H1 (cell line): Measurements from ENCODE around the gene STOML1. TPM values are rescaled to one million over a fixed set of nuclear protein-coding genes. Genes with fewer than 3 reads are reported as not detected.

Experiments
- CTCF ChIA-PET: fragments of 300-600 bp; sonication (Branson Sonifier 250); formaldehyde crosslinking; loops from one replicate; lab custom pipeline; 2021; ENCODE audit not compliant: partially characterized antibody; lab: Charles Lee
- POLR2A ChIA-PET: fragments of 300-600 bp; sonication (Branson Sonifier 250); formaldehyde crosslinking; loops from one replicate; lab custom pipeline; 2021; ENCODE audit warnings: inconsistent platforms; ENCODE audit not compliant: partially characterized antibody; lab: Charles Lee
- DNase-seq, 2 experiments: peaks; one replicate each; pipeline versions ENCODE4 v3.0.0 to v3.0.0-alpha.2; 2010 to 2022; ENCODE audit warnings: low spot score in 2 of 2, low read depth in 1 of 2, mixed read lengths in 1 of 2
- FAIRE-seq: peaks from 2 replicates; lab custom pipeline; 2011; peaks lifted over from hg19 to GRCh38; lab: Jason Lieb, UNC
- H2AFZ ChIP-seq: 2 replicates; pipeline ENCODE4 v1.8.1; 2012; ENCODE audit warnings: low read length, inconsistent platforms
- H2AK5ac ChIP-seq: 2 replicates; pipeline ENCODE4 v1.6.1; 2013; ENCODE audit warnings: low read depth, low read length
- H2BK120ac ChIP-seq: replicated peaks from 2 replicates; pipeline ENCODE3; 2013; ENCODE audit warnings: low read depth, low read length, inconsistent platforms
- H2BK12ac ChIP-seq: 2 replicates; pipeline ENCODE4 v1.6.1; 2013; ENCODE audit warnings: low read depth, low read length
- H2BK15ac ChIP-seq: 2 replicates; pipeline ENCODE4 v1.6.1; 2013; ENCODE audit warnings: low read length
- H2BK20ac ChIP-seq: 2 replicates; pipeline ENCODE4 v1.6.1; 2013; ENCODE audit warnings: low read length
- H2BK5ac ChIP-seq: 2 replicates; pipeline ENCODE4 v1.6.1; 2013; ENCODE audit warnings: low read depth, low read length
- H3K14ac ChIP-seq: 2 replicates; pipeline ENCODE4 v1.6.1; 2013; ENCODE audit warnings: inconsistent platforms; ENCODE audit not compliant: insufficient read length
- H3K18ac ChIP-seq: 2 replicates; pipeline ENCODE4 v1.6.1; 2013; ENCODE audit warnings: low read length; ENCODE audit errors: extremely low read depth
- H3K23ac ChIP-seq: 2 replicates; pipeline ENCODE4 v1.6.1; 2013; ENCODE audit warnings: inconsistent platforms; ENCODE audit not compliant: insufficient read length
- H3K23me2 ChIP-seq: 2 replicates; pipeline ENCODE4 v1.6.1; 2013; ENCODE audit warnings: low read depth, low read length
- H3K27ac ChIP-seq: 2 replicates; pipeline ENCODE4 v1.6.1; 2011; ENCODE audit warnings: low read depth, low read length, inconsistent platforms
- H3K27me3 ChIP-seq, 4 experiments: replicated peaks in 1 of 4; 1 replicate in 1 of 4; 2 replicates in 3 of 4; pipeline versions ENCODE4 v1.6.1 to v1.8.1; 2011 to 2013; ENCODE audit warnings: low read length in 3 of 4, mild to moderate bottlenecking in 3 of 4, inconsistent platforms in 2 of 4, mixed read lengths in 2 of 4, moderate library complexity in 1 of 4; ENCODE audit not compliant: control insufficient read depth in 3 of 4, insufficient read depth in 3 of 4; ENCODE audit errors: extremely low read depth in 1 of 4
- H3K36me3 ChIP-seq, 4 experiments: 2 replicates each; pipeline versions ENCODE4 v1.6.1 to v1.8.1; 2011 to 2013; ENCODE audit warnings: mild to moderate bottlenecking in 4 of 4, low read length in 3 of 4, moderate library complexity in 2 of 4, control low read depth in 1 of 4, inconsistent platforms in 1 of 4; ENCODE audit not compliant: insufficient read depth in 4 of 4, control insufficient read depth in 2 of 4
- H3K4ac ChIP-seq: replicated peaks from 2 replicates; pipeline ENCODE3; 2013; ENCODE audit warnings: low read length, low read depth, mixed read lengths, inconsistent platforms; ENCODE audit not compliant: insufficient read length
- H3K4me1 ChIP-seq, 4 experiments: replicated peaks in 1 of 4; 1 replicate in 1 of 4; 2 replicates in 3 of 4; pipeline versions ENCODE4 v1.6.1 to v1.8.1; 2011 to 2013; ENCODE audit warnings: low read length in 3 of 4, inconsistent platforms in 2 of 4, mixed read lengths in 1 of 4; ENCODE audit not compliant: insufficient read depth in 4 of 4, control insufficient read depth in 3 of 4
- H3K4me2 ChIP-seq, 2 experiments: 2 replicates each; pipeline versions ENCODE4 v1.6.1 to v1.8.1; 2011 to 2013; ENCODE audit warnings: low read depth in 2 of 2, low read length in 2 of 2, control low read depth in 1 of 2, inconsistent platforms in 1 of 2, mild to moderate bottlenecking in 1 of 2; ENCODE audit not compliant: insufficient read depth in 1 of 2
- H3K4me3 ChIP-seq, 4 experiments: fragments of 200-600, 300-600 bp in 1 of 4; sonication (generic), shearing (Covaris generic), sonication (Bioruptor Twin) in 1 of 4; 2 replicates each; pipeline versions ENCODE4 v1.5.1 to v1.8.1; 2011 to 2016; ENCODE audit warnings: low read length in 4 of 4, low read depth in 3 of 4, control low read depth in 2 of 4, inconsistent platforms in 2 of 4, mild to moderate bottlenecking in 2 of 4, mixed read lengths in 1 of 4, moderate library complexity in 1 of 4; ENCODE audit not compliant: insufficient read depth in 2 of 4; ENCODE audit errors: extremely low read depth in 1 of 4
- H3K56ac ChIP-seq: replicated peaks from 2 replicates; pipeline ENCODE3; 2013; ENCODE audit warnings: low read depth, mild to moderate bottlenecking, mixed read lengths, low read length, inconsistent platforms; ENCODE audit not compliant: insufficient read length
- H3K79me1 ChIP-seq: 2 replicates; pipeline ENCODE4 v1.6.1; 2013; ENCODE audit warnings: low read depth, low read length, control low read depth
- H3K79me2 ChIP-seq, 2 experiments: 2 replicates each; pipeline versions ENCODE4 v1.6.1 to v1.8.1; 2012 to 2013; ENCODE audit warnings: low read length in 2 of 2, mild to moderate bottlenecking in 2 of 2, inconsistent platforms in 1 of 2; ENCODE audit not compliant: insufficient read depth in 2 of 2, control insufficient read depth in 1 of 2
- H3K9ac ChIP-seq, 4 experiments: replicated peaks in 1 of 4; 1 replicate in 1 of 4; 2 replicates in 3 of 4; pipeline versions ENCODE4 v1.6.1 to v1.8.1; 2011 to 2013; ENCODE audit warnings: low read depth in 3 of 4, low read length in 3 of 4, control low read depth in 2 of 4, mild to moderate bottlenecking in 2 of 4, moderate library complexity in 2 of 4, inconsistent platforms in 1 of 4; ENCODE audit errors: extremely low read depth in 1 of 4
- H3K9me3 ChIP-seq, 2 experiments: 2 replicates each; pipeline versions ENCODE4 v1.6.1 to v1.8.1; 2012 to 2013; ENCODE audit warnings: mild to moderate bottlenecking in 2 of 2, moderate library complexity in 2 of 2, control low read depth in 1 of 2, inconsistent platforms in 1 of 2, low read depth in 1 of 2, low read length in 1 of 2, mixed read lengths in 1 of 2; ENCODE audit not compliant: insufficient read depth in 2 of 2
- H4K20me1 ChIP-seq, 2 experiments: replicated peaks in 1 of 2; 2 replicates each; pipeline versions ENCODE3 to v1.8.1; 2011 to 2013; ENCODE audit warnings: inconsistent platforms in 2 of 2, low read length in 2 of 2, mild to moderate bottlenecking in 1 of 2; ENCODE audit not compliant: insufficient read depth in 2 of 2, control insufficient read depth in 1 of 2
- H4K5ac ChIP-seq: 2 replicates; pipeline ENCODE4 v1.6.1; 2013; ENCODE audit warnings: low read length, low read depth, mixed read lengths, inconsistent platforms; ENCODE audit not compliant: insufficient read length
- H4K8ac ChIP-seq: 2 replicates; pipeline ENCODE4 v1.8.0; 2013; ENCODE audit warnings: mild to moderate bottlenecking, moderate library complexity, low read length, inconsistent platforms; ENCODE audit not compliant: insufficient read depth; ENCODE audit errors: extremely low read depth
- H4K91ac ChIP-seq: replicated peaks from 2 replicates; pipeline ENCODE3; 2013; ENCODE audit warnings: low read length, mixed read lengths, inconsistent platforms; ENCODE audit not compliant: insufficient read length
- ASH2L ChIP-seq: fragments of 200-600, 300-600 bp; sonication (generic); IDR thresholded peaks from one replicate; pipeline ENCODE4 v1.7.1; 2017; ENCODE audit warnings: low read length
- BRCA1 ChIP-seq: IDR thresholded peaks from 2 replicates; pipeline ENCODE4 v1.6.1; 2012; ENCODE audit warnings: low read depth, low read length, improper control_type of control experiment
- EZH2 ChIP-seq: fragments of 200-600 bp; sonication (generic); IDR thresholded peaks from 2 replicates; pipeline ENCODE4 v1.7.1; 2012; ENCODE audit warnings: low read depth, mild to moderate bottlenecking, moderate library complexity, low read length, inconsistent platforms; ENCODE audit not compliant: severe bottlenecking
- GABPA ChIP-seq: IDR thresholded peaks from 2 replicates; pipeline ENCODE4 v1.6.1; 2011; ENCODE audit warnings: mild to moderate bottlenecking, low read length, moderate library complexity, borderline replicate concordance; ENCODE audit not compliant: insufficient read depth
- KDM4A ChIP-seq: IDR thresholded peaks from one replicate; pipeline ENCODE4 v1.7.1; 2012; ENCODE audit warnings: low read depth, mild to moderate bottlenecking, moderate library complexity, low read length, inconsistent platforms; ENCODE audit not compliant: severe bottlenecking
- SAP30 ChIP-seq: fragments of 300-600 bp; sonication (generic); IDR thresholded peaks from 2 replicates; pipeline ENCODE4 v1.7.1; 2012; ENCODE audit warnings: low read length, moderate library complexity, mild to moderate bottlenecking, inconsistent platforms; ENCODE audit not compliant: insufficient read depth, insufficient replicate concordance
- TAF1 ChIP-seq: IDR thresholded peaks from 2 replicates; pipeline ENCODE4 v1.6.1; 2011; ENCODE audit warnings: mild to moderate bottlenecking, low read depth, low read length
- TAF7 ChIP-seq: optimal IDR thresholded peaks from 2 replicates; pipeline ENCODE3; 2011; ENCODE audit warnings: low read depth, mild to moderate bottlenecking, inconsistent platforms, low read length, moderate library complexity, borderline replicate concordance
- TEAD4 ChIP-seq: IDR thresholded peaks from 2 replicates; pipeline ENCODE4 v1.6.1; 2012; ENCODE audit warnings: low read depth, low read length, inconsistent platforms, mixed read lengths
- whole genome bisulfite sequencing, 2 experiments: shearing (Covaris generic) in 1 of 2; methylation state at CpG; one replicate each; pipeline versions ENCODE4 v1.1.6 to v1.1.7; 2013 to 2015; ENCODE audit warnings: low lambda C conversion rate in 2 of 2, mixed read lengths in 2 of 2, inconsistent platforms in 1 of 2, low coverage in 1 of 2, missing lambda C conversion rate in 1 of 2; ENCODE audit not compliant: insufficient replicate concordance in 2 of 2, insufficient coverage in 1 of 2, insufficient read length in 1 of 2; ENCODE audit errors: extremely low coverage in 1 of 2, missing lambda C conversion rate in 1 of 2; 5-methylcytosine and 5-hydroxymethylcytosine counted together
- polyA plus RNA-seq, 7 experiments: library from polyadenylated mRNA; depleted of rRNA in 3 of 7; stranded (reverse) in 5 of 7; unstranded in 2 of 7; fragments of >200 nt in 5 of 7; fragments of 200-250 nt in 2 of 7; gene quantifications; 1 replicate in 5 of 7; 2 replicates in 1 of 7; 4 replicates in 1 of 7; pipeline versions ENCODE4 v1.2.1 to v1.2.3, GENCODE V29; 2011 to 2013; ENCODE audit warnings: missing spikeins in 2 of 7, mixed read lengths in 2 of 7
- total RNA-seq: library from RNA; stranded (reverse); fragmentation: NEBNext Ultra II Directional; extraction: Animal tissue kit (Norgen Biotek cat#: 25700); gene quantifications from 2 replicates; pipeline ENCODE4 v1.2.1, GENCODE V29; 2021
- TF ChIP-seq, protein P1 (sequence below), 3 experiments: IDR thresholded peaks; 1 replicate in 2 of 3; 2 replicates in 1 of 3; pipeline versions ENCODE4 v1.5.1 to v1.6.1; 2011; ENCODE audit warnings: low read length in 3 of 3, mild to moderate bottlenecking in 3 of 3, inconsistent platforms in 2 of 3, low read depth in 1 of 3, moderate library complexity in 1 of 3; ENCODE audit not compliant: insufficient read depth in 1 of 3; ENCODE audit errors: control extremely low read depth in 1 of 3

The STOML1 gene
- total and polyA plus RNA-seq, 2 of the 8 experiments (the other 6 are each of a cell fraction or from before 2014, with no cell fraction given) = 2.6 to 3.2 TPM

DNA sequence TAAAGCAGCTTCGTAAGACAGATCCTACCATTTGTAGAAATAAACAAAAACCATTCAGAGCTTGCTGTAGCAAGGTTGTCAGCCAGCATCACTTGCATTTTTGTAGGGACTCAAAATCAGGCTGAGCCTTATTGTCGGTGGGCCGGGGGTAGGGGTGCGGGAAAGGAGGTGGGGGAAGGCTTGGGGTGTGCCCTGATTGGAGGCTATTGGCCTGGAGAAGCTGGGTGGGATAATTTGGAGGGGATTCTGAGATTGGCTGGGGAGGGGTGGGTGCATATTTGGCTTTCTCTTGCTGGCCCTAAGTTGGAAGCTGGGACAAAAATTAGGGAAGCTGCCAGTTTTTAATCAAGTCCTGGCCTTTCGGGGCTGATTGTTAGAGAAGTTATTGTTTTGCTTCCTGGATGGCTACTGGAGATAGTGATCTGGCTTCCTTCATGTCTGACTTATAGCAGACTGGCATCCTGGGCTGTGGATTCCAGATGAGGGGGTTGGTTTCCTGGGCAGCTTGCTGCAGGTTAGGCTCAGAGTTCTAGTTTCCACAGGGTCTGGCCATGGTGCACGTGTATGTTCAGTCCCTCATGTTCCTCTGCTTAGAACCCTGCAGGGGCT lies 22.8 kb downstream of the STOML1 start:
- POLR2A ChIA-PET = no interaction called here
- no peak overlapping the region for H2BK12ac ChIP-seq
- no peak for TF ChIP-seq GABPA
- no peak for TF ChIP-seq EZH2
- TF ChIP-seq SAP30 = no peak
- no peak for TF ChIP-seq ASH2L
- no peak for TF ChIP-seq TAF1
- no peak for TF ChIP-seq KDM4A
- TF ChIP-seq, protein P1, sequence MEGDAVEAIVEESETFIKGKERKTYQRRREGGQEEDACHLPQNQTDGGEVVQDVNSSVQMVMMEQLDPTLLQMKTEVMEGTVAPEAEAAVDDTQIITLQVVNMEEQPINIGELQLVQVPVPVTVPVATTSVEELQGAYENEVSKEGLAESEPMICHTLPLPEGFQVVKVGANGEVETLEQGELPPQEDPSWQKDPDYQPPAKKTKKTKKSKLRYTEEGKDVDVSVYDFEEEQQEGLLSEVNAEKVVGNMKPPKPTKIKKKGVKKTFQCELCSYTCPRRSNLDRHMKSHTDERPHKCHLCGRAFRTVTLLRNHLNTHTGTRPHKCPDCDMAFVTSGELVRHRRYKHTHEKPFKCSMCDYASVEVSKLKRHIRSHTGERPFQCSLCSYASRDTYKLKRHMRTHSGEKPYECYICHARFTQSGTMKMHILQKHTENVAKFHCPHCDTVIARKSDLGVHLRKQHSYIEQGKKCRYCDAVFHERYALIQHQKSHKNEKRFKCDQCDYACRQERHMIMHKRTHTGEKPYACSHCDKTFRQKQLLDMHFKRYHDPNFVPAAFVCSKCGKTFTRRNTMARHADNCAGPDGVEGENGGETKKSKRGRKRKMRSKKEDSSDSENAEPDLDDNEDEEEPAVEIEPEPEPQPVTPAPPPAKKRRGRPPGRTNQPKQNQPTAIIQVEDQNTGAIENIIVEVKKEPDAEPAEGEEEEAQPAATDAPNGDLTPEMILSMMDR (IDR thresholded peaks at IDR 0.05; ENCODE audit: control extremely low read depth in 1 of 3, insufficient read depth in 1 of 3, low read depth in 1 of 3, low read length in 3 of 3) = no peak
- no peak for TF ChIP-seq TAF7
- TF ChIP-seq TEAD4 = no peak
- no peak for TF ChIP-seq BRCA1

More for the DNA sequence above, 22.8 kb downstream of the STOML1 start:
- Histone ChIP-seq H3K4me1 (peaks cover 0 to 19% (median 6%) of the 10 kb centered on the region in 4 experiments; a peak in 6 of 7 replicates), H3K4me3 (no peak overlapping the region), H3K9me3 (no peaks in the 10 kb centered on the region; a peak in 1 of 4 replicates), H3K79me1 (no peaks in the 10 kb centered on the region), H2AK5ac (no peak overlapping the region), H3K27me3 (peaks cover 0 to 4% (median 2%) of the 10 kb centered on the region in 4 experiments; a peak in 3 of 7 replicates), H4K8ac (no peak overlapping the region), H3K27ac (no peak overlapping the region), H3K36me3 (no peaks in the 10 kb centered on the region), H3K79me2 (no peaks in the 10 kb centered on the region), H3K23ac (no peak overlapping the region), H2BK15ac (no peak overlapping the region), H3K23me2 (no peaks in the 10 kb centered on the region), H2BK20ac (peak overlapping the region; percentile 93; the same call in 1 of the 2 replicates), H4K5ac (no peak overlapping the region), H2BK120ac (no peak overlapping the region), H4K91ac (no peak overlapping the region), H3K4me2 (no peak overlapping the region), H3K4ac (no peak overlapping the region), H3K56ac (no peak overlapping the region), H3K18ac (no peak overlapping the region), H2AFZ (no peak overlapping the region), H2BK5ac (no peak overlapping the region), H3K14ac (no peak overlapping the region), H3K9ac (no peak overlapping the region), H4K20me1 (no peaks in the 10 kb centered on the region)
- FAIRE-seq = no peak
- WGBS, 2 experiments = 85% methylated on average over 6 of the region's 6 CpGs; no CpG with 5 or more reads in 1 of the 2 experiments
- CTCF ChIA-PET = interaction anchor here (0.7 to 12.9 kb wide), 8 partner anchors 10 to 334 kb away, joined by 3 to 174 read pairs (median 4); partner anchors contain the start of genes PML and STOML1
- DNase-seq = no peak
